ENCODE results near the gene LSAMP. TPM values are rescaled to one million over a fixed set of nuclear protein-coding genes. Genes with fewer than 3 reads are reported as not detected.

Gene LSAMP
- total and polyA plus RNA-seq, 2 of the 13 experiments (the other 11 are each of a cell fraction or from before 2014, with no cell fraction given): not detected

DNA sequence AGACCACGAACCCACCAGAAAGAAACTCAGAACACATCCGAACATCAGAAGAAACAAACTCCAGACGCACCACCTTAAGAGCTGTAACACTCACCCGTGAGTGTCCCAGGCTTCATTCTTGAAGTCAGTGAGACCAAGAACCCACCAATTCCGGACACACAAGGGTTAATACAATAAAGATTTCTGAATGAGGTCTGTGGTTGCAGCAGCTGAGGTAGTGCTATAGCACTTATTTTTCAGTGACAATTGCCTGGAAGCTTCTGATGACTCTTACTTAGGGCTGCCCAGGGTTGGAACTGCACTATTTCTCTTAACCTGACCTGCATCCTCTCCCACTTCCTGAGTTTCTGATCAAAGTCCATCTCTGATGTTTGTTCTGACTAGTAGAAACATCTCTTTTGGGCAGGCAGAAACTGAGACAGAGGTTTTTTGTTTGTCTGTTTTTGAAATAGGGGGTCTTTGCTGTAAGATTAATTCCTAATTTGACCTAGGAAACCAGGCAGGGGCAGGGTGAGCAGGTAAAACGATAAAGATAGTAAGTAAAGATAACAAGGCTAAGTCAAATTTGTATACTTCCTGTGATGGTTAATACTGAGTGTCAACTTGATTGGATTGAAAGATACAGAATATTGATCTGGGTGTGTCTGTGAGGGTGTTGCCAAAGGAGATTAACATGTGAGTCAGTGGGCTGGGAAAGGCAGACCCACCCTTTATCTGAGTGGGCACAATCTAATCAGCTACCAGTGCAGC is 652.9 kb downstream of the LSAMP start (continued):
- TF ChIP-seq ZNF235 (CRISPR knock-in tag; IDR thresholded peaks at IDR 0.05; ENCODE audit: borderline replicate concordance): no peak
- no peak for TF ChIP-seq MTF2 (CRISPR knock-in tag; IDR thresholded peaks at IDR 0.05; ENCODE audit: borderline replicate concordance)
- no peak for TF ChIP-seq PAF1 (CRISPR knock-in tag; IDR thresholded peaks at IDR 0.05)
- peak; percentile 44; the same call in 1 of the 2 replicates for TF ChIP-seq FOXJ3 (CRISPR knock-in tag; IDR thresholded peaks at IDR 0.05; ENCODE audit: borderline replicate concordance)
- no peak for TF ChIP-seq ZNF546 (CRISPR knock-in tag; conservative IDR thresholded peaks at IDR 0.05)
- peak; percentile 55; the same call in 1 of the 2 replicates for TF ChIP-seq CREM (IDR thresholded peaks at IDR 0.05)
- TF ChIP-seq CREM (CRISPR knock-in tag; IDR thresholded peaks at IDR 0.05): no peak
- TF ChIP-seq JUNB (CRISPR knock-in tag; IDR thresholded peaks at IDR 0.05; ENCODE audit: borderline replicate concordance): no peak
- TF ChIP-seq TARDBP (CRISPR knock-in tag; IDR thresholded peaks at IDR 0.05): no peak
- no peak for TF ChIP-seq PRPF4 (IDR thresholded peaks at IDR 0.05; ENCODE audit: low read depth, low read length, poor library complexity, severe bottlenecking)
- TF ChIP-seq ZNF564 (CRISPR knock-in tag; IDR thresholded peaks at IDR 0.05): no peak
- TF ChIP-seq CBFB (CRISPR knock-in tag; IDR thresholded peaks at IDR 0.05): no peak
- no peak; the same call in 1 of the 2 replicates for TF ChIP-seq ZKSCAN8 (CRISPR knock-in tag; IDR thresholded peaks at IDR 0.05; ENCODE audit: borderline replicate concordance)
- TF ChIP-seq ZNF468 (CRISPR knock-in tag; IDR thresholded peaks at IDR 0.05): no peak
- no peak for TF ChIP-seq RFXAP (CRISPR knock-in tag; IDR thresholded peaks at IDR 0.05; ENCODE audit: borderline replicate concordance)
- peak; percentile 89 for TF ChIP-seq KDM6A (CRISPR knock-in tag; IDR thresholded peaks at IDR 0.05; ENCODE audit: low read depth)
- no peak for TF ChIP-seq DNMT3B (CRISPR knock-in tag; conservative IDR thresholded peaks at IDR 0.05)
- peak; percentile 79 for TF ChIP-seq MED1 (CRISPR knock-in tag; IDR thresholded peaks at IDR 0.05)
- TF ChIP-seq ZFYVE20 (CRISPR knock-in tag; IDR thresholded peaks at IDR 0.05; ENCODE audit: borderline replicate concordance, low read depth): no peak
- TF ChIP-seq ZNF441 (CRISPR knock-in tag; IDR thresholded peaks at IDR 0.05; ENCODE audit: borderline replicate concordance): no peak
- TF ChIP-seq ZSCAN29 (CRISPR knock-in tag; conservative IDR thresholded peaks at IDR 0.05): no peak
- TF ChIP-seq HIVEP1 (CRISPR knock-in tag; IDR thresholded peaks at IDR 0.05): no peak
- no peak for TF ChIP-seq CCAR2 (optimal IDR thresholded peaks at IDR 0.05; ENCODE audit: low read depth, low read length)
- no peak for TF ChIP-seq U2AF1 (optimal IDR thresholded peaks at IDR 0.05; ENCODE audit: low read depth, low read length)
- TF ChIP-seq, protein P1, sequence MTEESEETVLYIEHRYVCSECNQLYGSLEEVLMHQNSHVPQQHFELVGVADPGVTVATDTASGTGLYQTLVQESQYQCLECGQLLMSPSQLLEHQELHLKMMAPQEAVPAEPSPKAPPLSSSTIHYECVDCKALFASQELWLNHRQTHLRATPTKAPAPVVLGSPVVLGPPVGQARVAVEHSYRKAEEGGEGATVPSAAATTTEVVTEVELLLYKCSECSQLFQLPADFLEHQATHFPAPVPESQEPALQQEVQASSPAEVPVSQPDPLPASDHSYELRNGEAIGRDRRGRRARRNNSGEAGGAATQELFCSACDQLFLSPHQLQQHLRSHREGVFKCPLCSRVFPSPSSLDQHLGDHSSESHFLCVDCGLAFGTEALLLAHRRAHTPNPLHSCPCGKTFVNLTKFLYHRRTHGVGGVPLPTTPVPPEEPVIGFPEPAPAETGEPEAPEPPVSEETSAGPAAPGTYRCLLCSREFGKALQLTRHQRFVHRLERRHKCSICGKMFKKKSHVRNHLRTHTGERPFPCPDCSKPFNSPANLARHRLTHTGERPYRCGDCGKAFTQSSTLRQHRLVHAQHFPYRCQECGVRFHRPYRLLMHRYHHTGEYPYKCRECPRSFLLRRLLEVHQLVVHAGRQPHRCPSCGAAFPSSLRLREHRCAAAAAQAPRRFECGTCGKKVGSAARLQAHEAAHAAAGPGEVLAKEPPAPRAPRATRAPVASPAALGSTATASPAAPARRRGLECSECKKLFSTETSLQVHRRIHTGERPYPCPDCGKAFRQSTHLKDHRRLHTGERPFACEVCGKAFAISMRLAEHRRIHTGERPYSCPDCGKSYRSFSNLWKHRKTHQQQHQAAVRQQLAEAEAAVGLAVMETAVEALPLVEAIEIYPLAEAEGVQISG (CRISPR knock-in tag; IDR thresholded peaks at IDR 0.05): no peak; the same call in 1 of the 2 replicates
- no peak for TF ChIP-seq HNRNPK (IDR thresholded peaks at IDR 0.05; ENCODE audit: low read depth, low read length, poor library complexity, severe bottlenecking)
- TF ChIP-seq, protein P2, sequence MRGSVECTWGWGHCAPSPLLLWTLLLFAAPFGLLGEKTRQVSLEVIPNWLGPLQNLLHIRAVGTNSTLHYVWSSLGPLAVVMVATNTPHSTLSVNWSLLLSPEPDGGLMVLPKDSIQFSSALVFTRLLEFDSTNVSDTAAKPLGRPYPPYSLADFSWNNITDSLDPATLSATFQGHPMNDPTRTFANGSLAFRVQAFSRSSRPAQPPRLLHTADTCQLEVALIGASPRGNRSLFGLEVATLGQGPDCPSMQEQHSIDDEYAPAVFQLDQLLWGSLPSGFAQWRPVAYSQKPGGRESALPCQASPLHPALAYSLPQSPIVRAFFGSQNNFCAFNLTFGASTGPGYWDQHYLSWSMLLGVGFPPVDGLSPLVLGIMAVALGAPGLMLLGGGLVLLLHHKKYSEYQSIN (CRISPR knock-in tag; IDR thresholded peaks at IDR 0.05; ENCODE audit: borderline replicate concordance): no peak
- no peak for TF ChIP-seq ZNF530 (CRISPR knock-in tag; IDR thresholded peaks at IDR 0.05; ENCODE audit: low read depth)
- TF ChIP-seq HOXA9 (CRISPR knock-in tag; IDR thresholded peaks at IDR 0.05; ENCODE audit: borderline replicate concordance): no peak

Measured in HepG2 (cell line).